CD4-positive, alpha-beta T cell (primary cell): ENCODE results near the gene WIPI1. TPM values are rescaled to one million over a fixed set of nuclear protein-coding genes. Genes with fewer than 3 reads are reported as not detected.
"Not testable (repeated sequence)": the region's sequence is repeated elsewhere in the genome, so short reads cannot be mapped to it uniquely, and the experiment has no call there.

Experiments used
- ATAC-seq: fragments of 200-7000 bp; cut with Tn5 transposase; one replicate; pipeline ENCODE4 v1.10.0; 2022; ENCODE audit warnings: mild to moderate bottlenecking; ENCODE audit not compliant: poor library complexity
- CTCF ChIA-PET: fragments of 350-600 bp; sonication (Branson Sonifier 250); formaldehyde crosslinking; loops from one replicate; lab custom pipeline; 2021; ENCODE audit warnings: antibody characterized with exemption, inconsistent platforms; lab: Charles Lee
- POLR2A ChIA-PET: fragments of 350-600 bp; sonication (Branson Sonifier 250); formaldehyde crosslinking; loops from one replicate; lab custom pipeline; 2021; ENCODE audit warnings: antibody characterized with exemption, inconsistent platforms; lab: Charles Lee
- DNase-seq, 14 experiments: peaks; one replicate each; pipeline ENCODE4 v3.0.0-alpha.2; 2013 to 2020; ENCODE audit warnings: mixed read lengths in 2 of 14
- H3K27ac ChIP-seq, 2 donors: one replicate each; pipeline versions ENCODE4 v1.5.1 to v1.7.0; 2013; ENCODE audit warnings: low read length in 2 of 2, low read depth in 1 of 2, mild to moderate bottlenecking in 1 of 2
- H3K27me3 ChIP-seq, 2 experiments: 1 replicate in 1 of 2; 2 replicates in 1 of 2; pipeline versions ENCODE4 v1.6.1 to v1.7.0; 2013; ENCODE audit warnings: low read length in 2 of 2, control low read depth in 1 of 2, mild to moderate bottlenecking in 1 of 2, moderate library complexity in 1 of 2; ENCODE audit not compliant: insufficient read depth in 2 of 2, control insufficient read depth in 1 of 2
- H3K36me3 ChIP-seq: one replicate; pipeline ENCODE4 v1.6.1; 2013; ENCODE audit warnings: low read length, control low read depth; ENCODE audit not compliant: insufficient read depth
- H3K4me1 ChIP-seq: one replicate; pipeline ENCODE4 v1.6.1; 2013; ENCODE audit warnings: low read length, control low read depth; ENCODE audit not compliant: insufficient read depth
- H3K4me3 ChIP-seq: one replicate; pipeline ENCODE4 v1.5.1; 2013; ENCODE audit warnings: mild to moderate bottlenecking, low read length, moderate library complexity
- H3K9me3 ChIP-seq, 2 experiments: 1 replicate in 1 of 2; 2 replicates in 1 of 2; pipeline versions ENCODE4 v1.6.1 to v1.7.0; 2013; ENCODE audit warnings: low read length in 2 of 2, mild to moderate bottlenecking in 2 of 2, control low read depth in 1 of 2, moderate library complexity in 1 of 2; ENCODE audit not compliant: control insufficient read depth in 1 of 2, insufficient read depth in 1 of 2
- H3K27ac Mint-ChIP-seq: one replicate; pipeline ENCODE4 v1.8.0; 2020; ENCODE audit warnings: mixed read lengths
- H3K27me3 Mint-ChIP-seq: one replicate; pipeline ENCODE4 v1.8.0; 2021; ENCODE audit warnings: mixed read lengths
- H3K36me3 Mint-ChIP-seq: one replicate; pipeline ENCODE4 v1.8.0; 2021; ENCODE audit warnings: low read depth, mixed read lengths
- H3K4me1 Mint-ChIP-seq: one replicate; pipeline ENCODE4 v1.8.0; 2021; ENCODE audit warnings: low read depth, mixed read lengths
- H3K4me3 Mint-ChIP-seq: one replicate; pipeline ENCODE4 v1.8.0; 2020; ENCODE audit warnings: mild to moderate bottlenecking, mixed read lengths
- H3K9me3 Mint-ChIP-seq: one replicate; pipeline ENCODE4 v1.8.0; 2020; ENCODE audit warnings: mixed read lengths
- CTCF ChIP-seq: fragments of 200-600 bp; IDR thresholded peaks from one replicate; pipeline ENCODE4 v1.8.0; 2022; ENCODE audit warnings: antibody characterized with exemption, mild to moderate bottlenecking
- intact Hi-C, 2 experiments: fragments of 100-400 bp; cut with DNase I in 1 of 2; cut with micrococcal nuclease in 1 of 2; formaldehyde crosslinking; loops; one replicate each; pipeline versions ENCODE4 v1.15.1 to v1.9.0; 2023 to 2025; cut with DNase I, micrococcal nuclease
- total RNA-seq, 174 experiments: library from RNA in 2 of 174; stranded (reverse) in 2 of 174; gene quantifications; one replicate each; pipeline ENCODE4 v1.2.3 and lab custom pipeline; 2021 to 2026

Gene WIPI1
- total RNA-seq, 2 experiments from 2014 or later: 2.0 to 2.6 TPM

- Histone ChIP-seq H3K4me1 (peaks cover 12% of the 10 kb centered on the region), H3K27me3 (no peaks in the 10 kb centered on the region), H3K4me3 (no peak overlapping the region), H3K36me3 (no peaks in the 10 kb centered on the region), H3K9me3 (no peaks in the 10 kb centered on the region), H3K27ac (no peak overlapping the region)
- no peak overlapping the region for H3K4me3 Mint-ChIP-seq
- DNase-seq: no peak
- ChIA-PET POLR2A (no interaction called here), CTCF (no interaction called here)
- ATAC-seq: no peak
- intact Hi-C loops: loop anchor here in 1 of 2 experiments (5.0 kb wide), 1 partner anchor 53 kb away; no protein-coding TSS in a partner anchor
- peaks cover 4% of the 10 kb centered on the region for H3K9me3 Mint-ChIP-seq
- H3K27me3 Mint-ChIP-seq: peaks cover 7% of the 10 kb centered on the region
- no peak for TF ChIP-seq CTCF
- peaks cover 18% of the 10 kb centered on the region for H3K4me1 Mint-ChIP-seq
- peak overlapping the region; percentile 22 for H3K27ac Mint-ChIP-seq
- peaks cover 8% of the 10 kb centered on the region for H3K36me3 Mint-ChIP-seq
These were observed 37.8 kb upstream of the WIPI1 start for GRCh38 chr17:68495081-68495480.

- POLR2A ChIA-PET, H3K4me3 Mint-ChIP-seq, H3K27me3 Mint-ChIP-seq, H3K9me3 Mint-ChIP-seq, H3K27me3 ChIP-seq, H3K36me3 ChIP-seq, ATAC-seq, H3K4me3 ChIP-seq, intact Hi-C loops, H3K9me3 ChIP-seq, CTCF ChIA-PET, H3K27ac ChIP-seq, DNase-seq, H3K36me3 Mint-ChIP-seq, H3K27ac Mint-ChIP-seq: not testable (repeated sequence)
- peaks cover 18% of the 10 kb centered on the region for H3K4me1 Mint-ChIP-seq
- peaks cover 12% of the 10 kb centered on the region for H3K4me1 ChIP-seq
These were observed 35.2 kb upstream of the WIPI1 start for GRCh38 chr17:68492394-68493054.

- Mint-ChIP-seq H3K4me1 (peaks cover 20% of the 10 kb centered on the region), H3K27ac (peak overlapping the region; percentile 48), H3K9me3 (peaks cover 4% of the 10 kb centered on the region), H3K27me3 (peaks cover 7% of the 10 kb centered on the region), H3K36me3 (peaks cover 8% of the 10 kb centered on the region), H3K4me3 (no peak overlapping the region)
- no peaks in the 10 kb centered on the region for H3K9me3 ChIP-seq
- no peak for ATAC-seq
- no peaks in the 10 kb centered on the region for H3K36me3 ChIP-seq
- intact Hi-C loops: no loop called here
- DNase-seq: peak in 2 of 14 experiments; percentile 40 to 49
- H3K4me1 ChIP-seq: peaks cover 18% of the 10 kb centered on the region
- no peak overlapping the region for H3K4me3 ChIP-seq
- TF ChIP-seq CTCF: no peak
- H3K27ac ChIP-seq: no peak overlapping the region
- ChIA-PET CTCF (no interaction called here), POLR2A (no interaction called here)
- H3K27me3 ChIP-seq: no peaks in the 10 kb centered on the region
These were observed 34.3 kb upstream of the WIPI1 start for GRCh38 chr17:68491381-68492231.
